H9 (cell line): Measurements from ENCODE around the gene DLGAP4. TPM values are rescaled to one million over a fixed set of nuclear protein-coding genes. Genes with fewer than 3 reads are reported as not detected.

Source experiments
- DNase-seq: peaks from one replicate; pipeline ENCODE4 v3.0.0-alpha.2; 2017
- H2AFZ ChIP-seq: one replicate; pipeline ENCODE4 v1.6.1; 2013; ENCODE audit warnings: mild to moderate bottlenecking, low read length, control low read depth, moderate library complexity
- H2AK5ac ChIP-seq: 2 replicates; pipeline ENCODE4 v1.6.1; 2013; ENCODE audit warnings: low read length, control low read depth, mixed read lengths; ENCODE audit not compliant: insufficient read length
- H2BK120ac ChIP-seq: one replicate; pipeline ENCODE4 v1.6.1; 2013; ENCODE audit warnings: low read depth, mild to moderate bottlenecking, low read length, control low read depth, inconsistent platforms; ENCODE audit not compliant: poor library complexity, severe bottlenecking
- H2BK12ac ChIP-seq: 2 replicates; pipeline ENCODE4 v1.6.1; 2013; ENCODE audit warnings: low read length, control low read depth, mixed read lengths, low read depth; ENCODE audit not compliant: insufficient read length
- H2BK15ac ChIP-seq: 2 replicates; pipeline ENCODE4 v1.6.1; 2013; ENCODE audit warnings: low read depth, low read length, control low read depth
- H2BK20ac ChIP-seq: one replicate; pipeline ENCODE4 v1.6.1; 2013; ENCODE audit warnings: low read depth, mild to moderate bottlenecking, low read length, control low read depth, inconsistent platforms; ENCODE audit not compliant: poor library complexity, severe bottlenecking
- H2BK5ac ChIP-seq: 2 replicates; pipeline ENCODE4 v1.6.1; 2013; ENCODE audit warnings: low read length, control low read depth, mixed read lengths; ENCODE audit not compliant: insufficient read length
- H3K14ac ChIP-seq: 2 replicates; pipeline ENCODE4 v1.6.1; 2013; ENCODE audit warnings: low read length, control low read depth; ENCODE audit not compliant: insufficient read depth
- H3K18ac ChIP-seq: 2 replicates; pipeline ENCODE4 v1.6.1; 2013; ENCODE audit warnings: low read depth, mild to moderate bottlenecking, mixed read lengths, low read length, control low read depth; ENCODE audit not compliant: insufficient read length
- H3K23ac ChIP-seq: 2 replicates; pipeline ENCODE4 v1.6.1; 2013; ENCODE audit warnings: low read length, control low read depth, mixed read lengths, low read depth; ENCODE audit not compliant: insufficient read length
- H3K23me2 ChIP-seq: 2 replicates; pipeline ENCODE4 v1.6.1; 2013; ENCODE audit warnings: low read depth, mild to moderate bottlenecking, mixed read lengths, low read length, control low read depth; ENCODE audit not compliant: insufficient read length, poor library complexity, severe bottlenecking
- H3K27ac ChIP-seq: 2 replicates; pipeline ENCODE4 v1.5.1; 2013; ENCODE audit warnings: low read length, control low read depth, mixed read lengths, low read depth; ENCODE audit not compliant: insufficient read length
- H3K27me3 ChIP-seq: 2 replicates; pipeline ENCODE4 v1.6.1; 2013; ENCODE audit warnings: low read length, control low read depth, inconsistent platforms; ENCODE audit not compliant: insufficient read depth
- H3K4ac ChIP-seq: 2 replicates; pipeline ENCODE4 v1.6.1; 2013; ENCODE audit warnings: low read depth, mild to moderate bottlenecking, control low read depth, inconsistent platforms, low read length, moderate library complexity
- H3K4me1 ChIP-seq: 2 replicates; pipeline ENCODE4 v1.6.1; 2013; ENCODE audit warnings: low read length, control low read depth, inconsistent platforms; ENCODE audit not compliant: insufficient read depth
- H3K4me2 ChIP-seq: 2 replicates; pipeline ENCODE4 v1.6.1; 2013; ENCODE audit warnings: low read length, control low read depth, mixed read lengths; ENCODE audit not compliant: insufficient read length, insufficient read depth
- H3K56ac ChIP-seq: 2 replicates; pipeline ENCODE4 v1.6.1; 2013; ENCODE audit warnings: low read depth, mild to moderate bottlenecking, mixed read lengths, low read length, control low read depth; ENCODE audit not compliant: insufficient read length
- H3K79me1 ChIP-seq: 2 replicates; pipeline ENCODE4 v1.6.1; 2013; ENCODE audit warnings: low read depth, mild to moderate bottlenecking, moderate library complexity, low read length, control low read depth, inconsistent platforms; ENCODE audit not compliant: insufficient read depth, poor library complexity, severe bottlenecking
- H3K79me2 ChIP-seq: 2 replicates; pipeline ENCODE4 v1.6.1; 2013; ENCODE audit warnings: low read length, control low read depth, inconsistent platforms; ENCODE audit not compliant: insufficient read depth
- H3K9ac ChIP-seq: 2 replicates; pipeline ENCODE4 v1.6.1; 2013; ENCODE audit warnings: low read length, control low read depth, mixed read lengths; ENCODE audit not compliant: insufficient read length; ENCODE audit errors: extremely low read depth
- H3K9me3 ChIP-seq: one replicate; pipeline ENCODE4 v1.6.1; 2013; ENCODE audit warnings: low read depth, low read length, inconsistent platforms; ENCODE audit not compliant: control insufficient read depth
- H3T11ph ChIP-seq: one replicate; pipeline ENCODE4 v1.6.1; 2013; ENCODE audit warnings: mild to moderate bottlenecking, low read length, control low read depth, inconsistent platforms
- H4K20me1 ChIP-seq: one replicate; pipeline ENCODE4 v1.6.1; 2013; ENCODE audit not compliant: control insufficient read depth, insufficient read length, insufficient read depth
- H4K5ac ChIP-seq: 2 replicates; pipeline ENCODE4 v1.6.1; 2013; ENCODE audit warnings: low read depth, mild to moderate bottlenecking, mixed read lengths, low read length, control low read depth; ENCODE audit not compliant: insufficient read length
- H4K8ac ChIP-seq: replicated peaks from 2 replicates; pipeline ENCODE4 v1.6.1; 2013; ENCODE audit warnings: low read length, control low read depth, mixed read lengths, low read depth; ENCODE audit not compliant: insufficient read length
- H4K91ac ChIP-seq: 2 replicates; pipeline ENCODE4 v1.6.1; 2013; ENCODE audit warnings: low read depth, mild to moderate bottlenecking, moderate library complexity, mixed read lengths, low read length, control low read depth; ENCODE audit not compliant: insufficient read length
- H3K27ac Mint-ChIP-seq, 3 experiments: 2 replicates in 2 of 3; 3 replicates in 1 of 3; pipeline ENCODE4 v1.8.0; 2020 to 2021; ENCODE audit warnings: mixed read lengths in 3 of 3, mild to moderate bottlenecking in 1 of 3, moderate library complexity in 1 of 3
- H3K27me3 Mint-ChIP-seq: 2 replicates; pipeline ENCODE4 v1.8.0; 2021; ENCODE audit warnings: low read depth, mild to moderate bottlenecking, moderate library complexity, mixed read lengths
- H3K36me3 Mint-ChIP-seq, 3 experiments: 2 replicates in 2 of 3; 3 replicates in 1 of 3; pipeline ENCODE4 v1.8.0; 2020 to 2021; ENCODE audit warnings: low read depth in 3 of 3, mixed read lengths in 3 of 3; ENCODE audit not compliant: insufficient read depth in 1 of 3
- H3K4me1 Mint-ChIP-seq, 2 experiments: 2 replicates each; pipeline ENCODE4 v1.8.0; 2020; ENCODE audit warnings: mixed read lengths in 2 of 2
- H3K4me3 Mint-ChIP-seq, 2 experiments: 2 replicates in 1 of 2; 3 replicates in 1 of 2; pipeline ENCODE4 v1.8.0; 2020 to 2021; ENCODE audit warnings: mild to moderate bottlenecking in 2 of 2, mixed read lengths in 2 of 2, moderate library complexity in 1 of 2
- H3K9me3 Mint-ChIP-seq, 2 experiments: 2 replicates in 1 of 2; 3 replicates in 1 of 2; pipeline ENCODE4 v1.8.0; 2020; ENCODE audit warnings: mild to moderate bottlenecking in 2 of 2, mixed read lengths in 2 of 2, moderate library complexity in 1 of 2
- CTCF ChIP-seq: fragments of 200-600 bp; sonication (generic); conservative IDR thresholded peaks from 3 replicates; pipeline ENCODE4 v1.8.0; 2021; ENCODE audit warnings: antibody characterized with exemption, mild to moderate bottlenecking
- WGBS: extraction: QIAGEN DNeasy Blood & Tissue Kit; methylation state at CpG from one replicate; pipeline ENCODE4 v1.1.7; 2013; ENCODE audit warnings: missing lambda C conversion rate, low lambda C conversion rate, mixed read lengths; ENCODE audit not compliant: insufficient read length; ENCODE audit errors: extremely low coverage; 5-methylcytosine and 5-hydroxymethylcytosine counted together
- total RNA-seq: library from RNA; stranded (reverse); gene quantifications from 2 replicates; pipeline ENCODE4 v1.2.1, GENCODE V29; 2021

Gene DLGAP4
- total RNA-seq, 1 experiment from 2014 or later: 48.0 TPM

- no peak overlapping the region for H4K8ac ChIP-seq
- no peak overlapping the region for H3K9ac ChIP-seq
- H3K4me2 ChIP-seq: no peak overlapping the region
- H3K18ac ChIP-seq: no peak overlapping the region
- H2BK20ac ChIP-seq: no peak overlapping the region
- H3K79me2 ChIP-seq: no peaks in the 10 kb centered on the region
- H2BK120ac ChIP-seq: no peak overlapping the region
- no peaks in the 10 kb centered on the region for H3K79me1 ChIP-seq
- no peak overlapping the region for H3K27ac ChIP-seq
- no peak overlapping the region for H3K23ac ChIP-seq
- no peak for TF ChIP-seq CTCF
- no peak overlapping the region for H4K91ac ChIP-seq
- Mint-ChIP-seq H3K4me1 (peaks cover 3 to 9% of the 10 kb centered on the region in 2 experiments; a peak in 3 of 4 replicates), H3K27me3 (peaks cover 6% of the 10 kb centered on the region), H3K27ac (peak overlapping the region in 1 of 3 experiments; percentile 9; a peak in 2 of 7 replicates), H3K36me3 (no peaks in the 10 kb centered on the region; a peak in 1 of 7 replicates), H3K4me3 (no peak overlapping the region; a peak in 1 of 5 replicates), H3K9me3 (no peaks in the 10 kb centered on the region)
- no peaks in the 10 kb centered on the region for H4K20me1 ChIP-seq
- H2BK15ac ChIP-seq: no peak overlapping the region
- no peak overlapping the region for H2BK12ac ChIP-seq
- H3K14ac ChIP-seq: no peak overlapping the region
- no peaks in the 10 kb centered on the region for H3K23me2 ChIP-seq
- H4K5ac ChIP-seq: no peak overlapping the region
- H3K4ac ChIP-seq: no peak overlapping the region
- no peak for DNase-seq
- H3K9me3 ChIP-seq: no peaks in the 10 kb centered on the region
- no CpG with 5 or more reads among the region's 7 CpGs for WGBS
- no peaks in the 10 kb centered on the region for H3K27me3 ChIP-seq
- H2AFZ ChIP-seq: no peak overlapping the region
- no peak overlapping the region for H2BK5ac ChIP-seq
- H3K56ac ChIP-seq: no peak overlapping the region
- H2AK5ac ChIP-seq: no peak overlapping the region
- H3K4me1 ChIP-seq: no peaks in the 10 kb centered on the region
- H3T11ph ChIP-seq: no peak overlapping the region
Measured at GRCh38 chr20:36441416-36441815, 135.3 kb downstream of the DLGAP4 start.
